DND-41 (cell line): Measurements from ENCODE around the gene C4orf46.

Experiments used
- ATAC-seq: fragments of 200-7000 bp; cut with Tn5 transposase; 3 replicates; pipeline ENCODE4 v1.9.1; 2021; ENCODE audit warnings: low read depth; ENCODE audit not compliant: insufficient read depth
- DNase-seq: peaks from one replicate; pipeline ENCODE4 v3.0.0-alpha.2; 2020
- H2AFZ ChIP-seq: 2 replicates; pipeline ENCODE4 v1.6.0; 2012; ENCODE audit warnings: low read depth, low read length
- H3K27ac ChIP-seq: 2 replicates; pipeline ENCODE4 v1.5.1; 2012; ENCODE audit warnings: low read length, inconsistent platforms
- H3K27me3 ChIP-seq: fragments of 200-600 bp; sonication (generic); 2 replicates; pipeline ENCODE4 v1.6.0; 2012; ENCODE audit warnings: low read length, mild to moderate bottlenecking, inconsistent platforms; ENCODE audit not compliant: insufficient read depth, poor library complexity
- H3K36me3 ChIP-seq: 2 replicates; pipeline ENCODE4 v1.5.1; 2012; ENCODE audit warnings: low read length, inconsistent platforms; ENCODE audit not compliant: insufficient read depth
- H3K4me1 ChIP-seq: 2 replicates; pipeline ENCODE4 v1.5.1; 2012; ENCODE audit warnings: mild to moderate bottlenecking, low read length; ENCODE audit not compliant: insufficient read depth
- H3K4me2 ChIP-seq: 2 replicates; pipeline ENCODE4 v1.6.0; 2012; ENCODE audit warnings: mild to moderate bottlenecking, moderate library complexity, low read length, inconsistent platforms; ENCODE audit not compliant: insufficient read depth
- H3K4me3 ChIP-seq, 2 experiments: fragments of 200-600 bp in 1 of 2; shearing (Covaris generic) in 1 of 2; 2 replicates each; pipeline ENCODE4 v1.5.1; 2012 to 2016; ENCODE audit warnings: inconsistent platforms in 2 of 2, low read length in 2 of 2, mild to moderate bottlenecking in 2 of 2, low read depth in 1 of 2, moderate library complexity in 1 of 2
- H3K79me2 ChIP-seq: 2 replicates; pipeline ENCODE4 v1.6.0; 2012; ENCODE audit warnings: low read length, inconsistent platforms; ENCODE audit not compliant: insufficient read depth
- H3K9ac ChIP-seq: 2 replicates; pipeline ENCODE4 v1.6.0; 2012; ENCODE audit warnings: low read depth, mild to moderate bottlenecking, inconsistent platforms, low read length, moderate library complexity
- H3K9me3 ChIP-seq: 2 replicates; pipeline ENCODE4 v1.5.1; 2012; ENCODE audit warnings: low read length, moderate library complexity, mild to moderate bottlenecking, inconsistent platforms; ENCODE audit not compliant: insufficient read depth, severe bottlenecking
- H4K20me1 ChIP-seq: 2 replicates; pipeline ENCODE4 v1.6.0; 2012; ENCODE audit warnings: low read length; ENCODE audit not compliant: insufficient read depth
- CTCF ChIP-seq: IDR thresholded peaks from 2 replicates; pipeline ENCODE4 v1.5.1; 2012; ENCODE audit warnings: borderline replicate concordance, low read length, moderate library complexity, mild to moderate bottlenecking; ENCODE audit not compliant: poor library complexity, severe bottlenecking; ENCODE audit errors: extremely low read depth

Gene C4orf46

GRCh38 chr4:158617956-158618355 is 53.7 kb downstream of the C4orf46 start:
- Histone ChIP-seq H3K79me2 (no peaks in the 10 kb centered on the region), H3K9me3 (no peaks in the 10 kb centered on the region), H2AFZ (no peak overlapping the region), H3K4me2 (no peak overlapping the region), H3K4me3 (no peak overlapping the region), H3K27me3 (no peaks in the 10 kb centered on the region), H3K27ac (no peak overlapping the region), H3K4me1 (no peaks in the 10 kb centered on the region), H3K36me3 (no peaks in the 10 kb centered on the region), H4K20me1 (no peaks in the 10 kb centered on the region), H3K9ac (no peak overlapping the region)
- no peak for ATAC-seq
- TF ChIP-seq CTCF, result no peak
- DNase-seq, result no peak
